ENCODE measurements around the gene HDAC10. TPM values are rescaled to one million over a fixed set of nuclear protein-coding genes. Genes with fewer than 3 reads are reported as not detected.
"Not testable (repeated sequence)": the region's sequence is repeated elsewhere in the genome, so short reads cannot be mapped to it uniquely, and the experiment has no call there.

Gene HDAC10
- total RNA-seq, 1 donor from 2014 or later = 81.5 TPM

DNA sequence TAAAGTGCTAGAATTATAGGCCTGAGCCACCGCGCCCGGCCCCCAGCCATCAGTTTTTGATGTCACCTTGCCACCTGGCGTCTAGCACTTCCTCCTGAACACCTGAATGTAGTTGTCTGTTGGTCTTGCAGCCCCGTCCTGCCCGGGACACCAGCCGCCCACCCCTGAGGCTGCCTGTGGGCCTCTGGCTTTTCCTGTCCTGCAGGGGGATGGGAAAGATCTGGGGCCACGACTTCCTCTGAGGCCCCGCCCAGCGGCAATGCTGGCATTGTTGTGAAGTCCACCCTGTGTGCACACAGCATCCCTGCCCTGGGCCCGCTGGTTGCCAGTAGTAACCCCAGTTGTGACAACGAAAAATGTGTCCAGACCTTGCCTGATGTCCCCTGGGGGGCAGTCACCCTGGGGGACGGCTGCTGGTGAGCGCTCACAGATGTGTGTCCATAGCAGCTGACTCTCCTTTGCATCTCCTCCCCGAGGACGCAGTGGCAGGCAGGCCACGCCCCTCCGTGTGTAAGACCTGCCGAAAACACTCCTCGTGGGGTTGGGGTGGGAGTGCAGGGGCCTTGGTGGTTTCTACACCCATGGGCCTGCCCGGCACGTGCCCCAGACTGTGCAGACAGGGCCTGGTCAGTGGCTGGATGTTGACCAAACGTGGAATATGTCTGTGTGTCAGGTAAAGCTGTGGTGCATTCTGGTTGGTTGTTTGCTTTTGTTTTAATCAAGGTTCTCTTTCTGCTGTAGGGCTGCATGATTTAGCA, 43.5 kb downstream of the HDAC10 start:
- TF ChIP-seq, protein P1, sequence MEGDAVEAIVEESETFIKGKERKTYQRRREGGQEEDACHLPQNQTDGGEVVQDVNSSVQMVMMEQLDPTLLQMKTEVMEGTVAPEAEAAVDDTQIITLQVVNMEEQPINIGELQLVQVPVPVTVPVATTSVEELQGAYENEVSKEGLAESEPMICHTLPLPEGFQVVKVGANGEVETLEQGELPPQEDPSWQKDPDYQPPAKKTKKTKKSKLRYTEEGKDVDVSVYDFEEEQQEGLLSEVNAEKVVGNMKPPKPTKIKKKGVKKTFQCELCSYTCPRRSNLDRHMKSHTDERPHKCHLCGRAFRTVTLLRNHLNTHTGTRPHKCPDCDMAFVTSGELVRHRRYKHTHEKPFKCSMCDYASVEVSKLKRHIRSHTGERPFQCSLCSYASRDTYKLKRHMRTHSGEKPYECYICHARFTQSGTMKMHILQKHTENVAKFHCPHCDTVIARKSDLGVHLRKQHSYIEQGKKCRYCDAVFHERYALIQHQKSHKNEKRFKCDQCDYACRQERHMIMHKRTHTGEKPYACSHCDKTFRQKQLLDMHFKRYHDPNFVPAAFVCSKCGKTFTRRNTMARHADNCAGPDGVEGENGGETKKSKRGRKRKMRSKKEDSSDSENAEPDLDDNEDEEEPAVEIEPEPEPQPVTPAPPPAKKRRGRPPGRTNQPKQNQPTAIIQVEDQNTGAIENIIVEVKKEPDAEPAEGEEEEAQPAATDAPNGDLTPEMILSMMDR (IDR thresholded peaks at IDR 0.05; ENCODE audit: unreplicated experiment) = no peak
- no peaks in the 10 kb centered on the region for H3K9me3 Mint-ChIP-seq (ENCODE audit: low read depth)
- peaks cover 26% of the 10 kb centered on the region for H3K36me3 Mint-ChIP-seq (ENCODE audit: insufficient read depth)
- DNase-seq (ENCODE audit: low spot score, unreplicated experiment) = no peak
- no peak overlapping the region for H3K4me3 Mint-ChIP-seq (ENCODE audit: low read depth)
- H3K27ac Mint-ChIP-seq = no peak overlapping the region
- peaks cover under 1% of the 10 kb centered on the region for H3K4me1 Mint-ChIP-seq (ENCODE audit: low read depth)
- H3K27me3 Mint-ChIP-seq = no peaks in the 10 kb centered on the region

DNA sequence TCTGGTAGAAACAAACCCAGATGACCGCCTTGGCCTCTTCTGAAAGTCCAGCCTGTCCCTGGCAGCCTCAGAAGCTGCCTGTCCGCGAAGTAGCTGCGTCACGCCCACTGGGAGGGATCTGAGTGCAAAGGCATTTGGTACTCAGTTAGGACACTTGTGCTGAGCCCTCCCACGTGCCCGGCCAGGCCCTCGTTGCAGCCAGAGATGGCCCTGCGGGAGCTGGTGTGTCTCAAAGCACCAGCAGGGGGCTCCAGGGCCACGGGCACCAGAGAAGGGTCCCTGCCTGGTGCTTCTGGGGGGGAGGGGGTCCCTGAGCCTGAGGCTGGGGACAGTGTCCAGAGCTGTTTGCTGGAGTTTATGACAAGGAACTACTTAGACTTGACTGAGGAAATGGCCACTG, 44.5 kb downstream of the HDAC10 start:
- Mint-ChIP-seq H3K36me3 (ENCODE audit: insufficient read depth) (peaks cover 23% of the 10 kb centered on the region), H3K9me3 (ENCODE audit: low read depth) (no peaks in the 10 kb centered on the region), H3K27me3 (no peaks in the 10 kb centered on the region), H3K27ac (peak overlapping the region; percentile 78), H3K4me3 (ENCODE audit: low read depth) (no peak overlapping the region), H3K4me1 (ENCODE audit: low read depth) (peaks cover 8% of the 10 kb centered on the region)
- TF ChIP-seq, protein P1 (IDR thresholded peaks at IDR 0.05; ENCODE audit: unreplicated experiment) = peak; percentile 56
- DNase-seq (ENCODE audit: low spot score, unreplicated experiment) = no peak

DNA sequence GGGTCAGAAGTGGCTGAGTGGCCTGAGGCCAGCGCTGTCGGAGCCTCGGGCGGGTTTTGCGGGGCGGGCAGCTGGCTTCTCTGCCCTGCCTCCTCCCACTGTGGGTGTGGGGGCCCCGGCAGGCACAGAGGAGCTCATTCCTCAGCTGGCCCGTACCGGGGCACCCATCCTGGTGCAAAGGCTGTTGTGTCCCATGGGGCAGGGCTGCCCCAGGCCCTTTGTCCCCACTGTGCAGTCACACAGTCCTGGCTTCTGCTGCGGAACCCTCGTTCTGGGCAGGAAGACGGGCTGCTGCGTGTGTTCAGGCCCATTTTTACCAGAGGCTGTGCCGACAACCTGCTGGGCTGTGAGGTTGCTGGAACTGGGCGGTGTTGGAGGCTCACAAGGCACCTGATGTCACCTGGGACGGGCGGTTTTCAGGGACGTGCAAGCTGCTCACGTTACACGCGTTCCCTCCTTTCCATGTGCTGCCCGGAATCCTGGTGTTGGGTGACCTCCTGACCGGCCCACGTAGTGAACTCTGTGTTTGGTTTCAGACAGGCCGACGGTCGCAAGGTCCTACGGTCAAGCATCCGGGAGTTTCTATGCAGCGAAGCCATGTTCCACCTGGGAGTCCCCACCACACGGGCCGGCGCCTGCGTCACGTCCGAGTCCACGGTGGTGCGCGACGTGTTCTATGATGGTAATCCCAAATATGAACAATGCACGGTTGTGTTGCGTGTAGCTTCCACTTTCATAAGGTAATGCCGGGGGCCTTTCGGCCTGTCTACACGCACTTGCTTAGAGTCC, 45.1 kb downstream of the HDAC10 start:
- no peak for DNase-seq (ENCODE audit: low spot score, unreplicated experiment)
- peak overlapping the region; percentile 78 for H3K27ac Mint-ChIP-seq
- no peak overlapping the region for H3K4me3 Mint-ChIP-seq (ENCODE audit: low read depth)
- H3K4me1 Mint-ChIP-seq (ENCODE audit: low read depth) = peaks cover 8% of the 10 kb centered on the region
- H3K9me3 Mint-ChIP-seq (ENCODE audit: low read depth) = no peaks in the 10 kb centered on the region
- no peaks in the 10 kb centered on the region for H3K27me3 Mint-ChIP-seq
- TF ChIP-seq, protein P1 (IDR thresholded peaks at IDR 0.05; ENCODE audit: unreplicated experiment) = no peak
- peaks cover 20% of the 10 kb centered on the region for H3K36me3 Mint-ChIP-seq (ENCODE audit: insufficient read depth)

DNA sequence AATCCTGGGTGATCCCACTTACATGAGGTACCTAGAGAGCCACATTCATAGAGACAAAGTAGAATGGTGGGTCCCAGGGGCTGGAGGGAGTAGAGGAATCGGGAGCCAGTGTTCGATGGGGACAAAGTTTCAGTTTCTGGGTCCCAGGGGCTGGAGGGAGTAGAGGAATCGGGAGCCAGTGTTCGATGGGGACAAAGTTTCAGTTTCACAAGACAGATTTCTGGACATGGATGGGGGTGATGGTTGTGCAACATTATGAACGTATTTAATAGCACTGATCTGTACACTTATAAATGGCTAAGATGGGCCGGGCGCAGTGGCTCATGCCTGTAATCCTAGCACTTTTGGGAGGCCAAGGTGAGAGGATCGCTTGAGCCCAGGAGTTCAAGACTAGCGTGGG, 46.1 kb downstream of the HDAC10 start:
- not testable (repeated sequence) for H3K9me3 Mint-ChIP-seq (ENCODE audit: low read depth); H3K4me3 Mint-ChIP-seq (ENCODE audit: low read depth); H3K4me1 Mint-ChIP-seq (ENCODE audit: low read depth); DNase-seq (ENCODE audit: low spot score, unreplicated experiment); H3K27me3 Mint-ChIP-seq; H3K27ac Mint-ChIP-seq
- peaks cover 19% of the 10 kb centered on the region for H3K36me3 Mint-ChIP-seq (ENCODE audit: insufficient read depth)

DNA sequence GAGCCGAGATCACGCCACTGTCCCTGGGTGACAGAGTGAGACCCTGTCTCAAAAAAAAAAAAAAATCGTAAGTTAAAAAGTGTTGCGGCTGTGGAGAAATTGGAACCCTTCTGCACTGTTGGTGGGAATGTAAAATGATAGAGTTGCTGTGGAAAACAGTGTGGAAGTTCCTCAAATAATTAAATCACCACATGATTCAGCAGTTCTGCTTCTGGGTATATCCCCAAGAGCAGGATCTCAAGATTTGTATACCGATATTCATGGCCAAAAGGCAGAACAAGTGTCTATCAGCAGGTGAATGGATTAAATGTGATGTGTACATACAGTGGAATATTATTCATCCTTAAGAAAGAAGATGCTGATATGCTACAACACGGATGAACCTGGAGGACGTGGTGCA, 46.5 kb downstream of the HDAC10 start:
- Mint-ChIP-seq H3K27ac (no peak overlapping the region), H3K36me3 (ENCODE audit: insufficient read depth) (peaks cover 16% of the 10 kb centered on the region), H3K9me3 (ENCODE audit: low read depth) (no peaks in the 10 kb centered on the region), H3K4me3 (ENCODE audit: low read depth) (no peak overlapping the region), H3K4me1 (ENCODE audit: low read depth) (peaks cover 8% of the 10 kb centered on the region), H3K27me3 (no peaks in the 10 kb centered on the region)
- TF ChIP-seq, protein P1 (IDR thresholded peaks at IDR 0.05; ENCODE audit: unreplicated experiment) = no peak
- DNase-seq (ENCODE audit: low spot score, unreplicated experiment) = no peak
